ENCODE data around the gene NFATC2.
"Not testable (repeated sequence)": the region's sequence is repeated elsewhere in the genome, so short reads cannot be mapped to it uniquely, and the experiment has no call there.

The NFATC2 gene

GRCh38 chr20:51542033-51542570 lies 417 bp downstream of the NFATC2 start:
- no peak for DNase-seq (ENCODE audit: low spot score)
- Histone ChIP-seq H3K4me3 (ENCODE audit: severe bottlenecking) (peak overlapping the region; percentile 4), H3K27me3 (ENCODE audit: insufficient read depth, poor library complexity, severe bottlenecking) (peaks cover 58% of the 10 kb centered on the region), H3K27ac (ENCODE audit: poor library complexity, severe bottlenecking) (no peak overlapping the region), H3K36me3 (ENCODE audit: low read depth) (no peaks in the 10 kb centered on the region), H3K9me3 (ENCODE audit: severe bottlenecking) (no peaks in the 10 kb centered on the region), H3K4me1 (ENCODE audit: insufficient read depth, poor library complexity, severe bottlenecking) (no peaks in the 10 kb centered on the region)
- TF ChIP-seq CTCF (IDR thresholded peaks at IDR 0.05; ENCODE audit: poor library complexity, severe bottlenecking): no peak
- ATAC-seq (ENCODE audit: low read depth): no peak

- H3K27me3 ChIP-seq (ENCODE audit: insufficient read depth, poor library complexity, severe bottlenecking): peaks cover 52% of the 10 kb centered on the region
- H3K9me3 ChIP-seq (ENCODE audit: severe bottlenecking): no peaks in the 10 kb centered on the region
- TF ChIP-seq CTCF (IDR thresholded peaks at IDR 0.05; ENCODE audit: poor library complexity, severe bottlenecking): no peak
- no peaks in the 10 kb centered on the region for H3K4me1 ChIP-seq (ENCODE audit: insufficient read depth, poor library complexity, severe bottlenecking)
- no peaks in the 10 kb centered on the region for H3K36me3 ChIP-seq (ENCODE audit: low read depth)
- H3K27ac ChIP-seq (ENCODE audit: poor library complexity, severe bottlenecking): no peak overlapping the region
- H3K4me3 ChIP-seq (ENCODE audit: severe bottlenecking): no peak overlapping the region
- ATAC-seq (ENCODE audit: low read depth) (peak; percentile 56), DNase-seq (ENCODE audit: low spot score) (no peak)
Measured at GRCh38 chr20:51541189-51542032, 1.1 kb downstream of the NFATC2 start.

GRCh38 chr20:51540580-51540979 lies 1.9 kb downstream of the NFATC2 start:
- H3K4me3 ChIP-seq (ENCODE audit: severe bottlenecking): no peak overlapping the region
- peaks cover 44% of the 10 kb centered on the region for H3K27me3 ChIP-seq (ENCODE audit: insufficient read depth, poor library complexity, severe bottlenecking)
- no peak for TF ChIP-seq CTCF (IDR thresholded peaks at IDR 0.05; ENCODE audit: poor library complexity, severe bottlenecking)
- no peaks in the 10 kb centered on the region for H3K9me3 ChIP-seq (ENCODE audit: severe bottlenecking)
- ATAC-seq (ENCODE audit: low read depth): no peak
- H3K27ac ChIP-seq (ENCODE audit: poor library complexity, severe bottlenecking): no peak overlapping the region
- no peak for DNase-seq (ENCODE audit: low spot score)
- H3K4me1 ChIP-seq (ENCODE audit: insufficient read depth, poor library complexity, severe bottlenecking): peaks cover 3% of the 10 kb centered on the region
- no peaks in the 10 kb centered on the region for H3K36me3 ChIP-seq (ENCODE audit: low read depth)

- ATAC-seq (ENCODE audit: low read depth); H3K4me1 ChIP-seq (ENCODE audit: insufficient read depth, poor library complexity, severe bottlenecking): not testable (repeated sequence)
Measured at GRCh38 chr20:51540074-51540473, 2.4 kb downstream of the NFATC2 start.

GRCh38 chr20:51536116-51537069 lies 6.1 kb downstream of the NFATC2 start:
- no peaks in the 10 kb centered on the region for H3K36me3 ChIP-seq (ENCODE audit: low read depth)
- H3K9me3 ChIP-seq (ENCODE audit: severe bottlenecking): no peaks in the 10 kb centered on the region
- DNase-seq (ENCODE audit: low spot score) (no peak), ATAC-seq (ENCODE audit: low read depth) (no peak)
- H3K27ac ChIP-seq (ENCODE audit: poor library complexity, severe bottlenecking): no peak overlapping the region
- peaks cover 26% of the 10 kb centered on the region for H3K4me1 ChIP-seq (ENCODE audit: insufficient read depth, poor library complexity, severe bottlenecking)
- H3K4me3 ChIP-seq (ENCODE audit: severe bottlenecking): no peak overlapping the region
- peaks cover 8% of the 10 kb centered on the region for H3K27me3 ChIP-seq (ENCODE audit: insufficient read depth, poor library complexity, severe bottlenecking)
- no peak for TF ChIP-seq CTCF (IDR thresholded peaks at IDR 0.05; ENCODE audit: poor library complexity, severe bottlenecking)

More at GRCh38 chr20:51540074-51540473, 2.4 kb downstream of the NFATC2 start:
- H3K4me3 ChIP-seq (ENCODE audit: severe bottlenecking); H3K9me3 ChIP-seq (ENCODE audit: severe bottlenecking); H3K36me3 ChIP-seq (ENCODE audit: low read depth); H3K27ac ChIP-seq (ENCODE audit: poor library complexity, severe bottlenecking); DNase-seq (ENCODE audit: low spot score): not testable (repeated sequence)
- peaks cover 39% of the 10 kb centered on the region for H3K27me3 ChIP-seq (ENCODE audit: insufficient read depth, poor library complexity, severe bottlenecking)

Data from RWPE2 (cell line).